Stimulated activated CD8-positive, alpha-beta memory T cell treated with anti-CD3 and anti-CD28 coated beads, Interleukin-2, amount 100 ng/mL, for 48 hours (primary cell): ENCODE data around the gene VARS1.
"Not testable (repeated sequence)": the region's sequence is repeated elsewhere in the genome, so short reads cannot be mapped to it uniquely, and the experiment has no call there.

Experiments used
- DNase-seq, 2 donors: peaks; one replicate each; pipeline ENCODE4 v3.0.0-alpha.2; 2020; ENCODE audit warnings: low read depth in 2 of 2

VARS1 gene

DNA sequence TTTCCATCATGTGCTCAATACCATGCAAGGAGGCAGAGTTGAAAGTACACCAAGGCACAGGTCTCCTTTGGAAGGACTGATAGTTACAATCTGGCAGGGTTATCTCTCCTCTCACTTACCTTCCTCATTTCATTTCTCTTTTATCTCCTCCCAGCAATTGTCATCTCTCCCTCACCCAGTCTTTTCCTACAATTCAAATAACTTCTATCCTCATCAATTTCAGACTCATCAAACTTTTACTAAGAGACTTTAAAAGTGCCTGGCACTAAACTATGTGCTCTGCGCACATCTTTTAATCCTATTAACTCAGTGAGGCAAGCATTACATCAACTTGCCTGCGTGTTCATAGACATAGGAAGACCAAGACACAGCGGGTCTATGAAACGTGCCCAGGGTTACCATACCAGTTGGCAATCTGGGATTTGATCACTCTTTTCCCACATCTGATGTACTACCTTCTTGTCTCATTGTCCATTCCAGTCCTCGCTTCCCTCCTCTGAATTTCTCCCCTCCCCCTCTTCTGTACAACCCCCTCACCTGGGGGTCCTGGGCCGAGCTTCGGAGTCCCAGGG lies 1.2 kb downstream of the VARS1 start:
- DNase-seq, result no peak

DNA sequence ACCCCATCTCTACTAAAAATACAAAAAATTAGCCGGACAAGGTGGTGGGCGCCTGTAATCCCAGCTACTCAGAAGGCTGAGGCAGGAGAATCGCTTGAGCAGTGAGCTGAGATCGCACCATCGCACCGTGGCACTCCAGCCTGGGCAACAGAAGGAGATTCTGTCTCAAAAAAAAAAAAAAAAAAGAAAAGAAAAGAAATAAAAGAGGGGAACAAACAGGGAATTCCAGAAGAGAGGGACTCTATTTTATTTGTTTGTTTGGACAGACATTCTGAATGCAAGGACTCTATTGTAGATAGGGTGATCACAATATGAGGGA lies 1.7 kb downstream of the VARS1 start:
- not testable (repeated sequence) for DNase-seq

DNA sequence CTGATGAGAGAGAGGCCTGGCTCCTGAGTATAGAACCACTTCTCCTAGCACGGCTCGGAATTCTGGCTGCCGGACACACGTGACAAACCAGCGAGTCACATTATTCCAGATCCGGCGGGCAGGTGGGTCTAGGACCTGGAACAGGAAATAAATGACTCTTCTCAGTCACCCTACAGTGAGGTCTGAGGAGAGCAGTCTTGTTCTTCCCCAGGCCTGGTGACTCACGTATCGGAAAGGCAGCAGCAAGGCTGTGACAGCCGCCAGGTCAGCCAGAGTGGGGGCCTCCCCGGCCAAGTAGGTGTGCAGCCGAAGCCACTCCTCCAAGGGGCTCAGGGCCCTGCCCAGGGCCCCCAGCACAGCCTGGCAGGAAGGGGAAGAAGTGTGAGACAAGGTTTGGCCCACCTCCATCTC lies 2.8 kb downstream of the VARS1 start:
- DNase-seq, result no peak

DNA sequence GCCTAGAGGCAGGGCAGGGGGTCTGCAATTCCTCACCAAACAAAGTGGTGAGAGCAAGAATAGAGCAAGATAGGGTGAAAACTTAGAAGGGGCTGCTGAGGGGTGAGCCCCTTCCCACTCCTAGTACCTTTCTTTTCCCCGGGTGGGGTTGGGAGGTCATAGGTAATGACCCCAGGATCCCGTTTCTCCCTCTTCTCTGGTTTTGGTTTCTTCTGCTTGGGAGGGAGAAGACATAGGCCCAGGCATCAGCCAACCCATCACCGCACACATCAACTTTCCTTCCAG lies 3.5 kb downstream of the VARS1 start:
- no peak for DNase-seq

DNA sequence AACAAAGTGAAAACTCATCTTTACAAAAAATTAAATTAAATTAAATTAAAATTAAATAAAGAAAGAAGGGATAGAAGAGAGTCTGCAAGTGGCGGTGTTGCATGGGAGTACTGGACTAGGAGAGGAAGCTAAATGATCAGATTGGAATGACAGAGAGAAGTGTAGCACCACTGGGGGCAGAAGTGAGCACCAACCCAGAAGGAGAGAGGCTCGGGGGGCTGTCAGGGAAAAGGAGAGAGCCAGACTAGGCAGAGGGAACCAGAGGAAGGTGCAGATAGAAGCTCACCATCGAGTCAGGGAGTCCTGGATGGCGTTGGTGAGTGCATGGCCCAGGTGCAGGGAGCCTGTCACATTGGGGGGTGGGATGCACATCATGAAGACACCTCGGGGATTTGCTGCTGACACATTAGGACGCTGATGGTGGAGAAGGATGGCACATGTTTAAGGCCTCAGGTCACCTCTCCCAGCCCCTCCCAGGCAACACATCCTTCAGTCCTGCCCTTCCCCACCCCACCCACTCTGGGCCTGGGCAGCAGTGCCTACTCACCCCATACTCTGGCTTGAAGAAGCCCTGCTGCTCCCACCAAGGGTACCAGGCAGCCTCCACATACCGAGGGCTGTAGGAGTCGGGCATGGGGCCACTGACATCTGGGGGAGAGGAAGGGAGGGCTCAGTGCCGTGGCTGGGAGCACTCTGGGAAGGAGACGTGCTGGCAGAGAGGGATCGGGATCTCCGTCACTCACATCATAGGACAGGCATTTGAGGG lies 4.0 kb downstream of the VARS1 start:
- DNase-seq, result peak in 1 of 2 donors; percentile 40

DNA sequence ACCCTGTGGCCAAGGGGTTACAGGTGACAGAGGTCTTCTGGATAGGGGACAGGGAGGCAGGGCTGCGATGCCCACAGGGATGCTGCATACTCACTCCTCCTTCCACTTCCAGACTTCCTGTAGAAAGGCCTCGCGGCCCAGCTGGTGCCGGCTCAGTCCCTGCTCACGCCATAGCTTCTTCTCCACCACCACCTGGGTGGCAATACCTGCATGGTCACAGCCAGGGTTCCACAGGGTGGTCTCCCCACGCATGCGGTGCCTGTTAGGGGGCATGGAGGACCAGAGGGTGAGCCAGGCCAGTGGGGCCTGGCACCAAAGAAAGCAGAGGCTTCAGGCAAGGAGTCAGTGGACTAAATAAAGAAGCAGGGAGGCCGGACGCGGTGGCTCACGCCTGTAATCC lies 10.1 kb downstream of the VARS1 start:
- DNase-seq, result no peak

DNA sequence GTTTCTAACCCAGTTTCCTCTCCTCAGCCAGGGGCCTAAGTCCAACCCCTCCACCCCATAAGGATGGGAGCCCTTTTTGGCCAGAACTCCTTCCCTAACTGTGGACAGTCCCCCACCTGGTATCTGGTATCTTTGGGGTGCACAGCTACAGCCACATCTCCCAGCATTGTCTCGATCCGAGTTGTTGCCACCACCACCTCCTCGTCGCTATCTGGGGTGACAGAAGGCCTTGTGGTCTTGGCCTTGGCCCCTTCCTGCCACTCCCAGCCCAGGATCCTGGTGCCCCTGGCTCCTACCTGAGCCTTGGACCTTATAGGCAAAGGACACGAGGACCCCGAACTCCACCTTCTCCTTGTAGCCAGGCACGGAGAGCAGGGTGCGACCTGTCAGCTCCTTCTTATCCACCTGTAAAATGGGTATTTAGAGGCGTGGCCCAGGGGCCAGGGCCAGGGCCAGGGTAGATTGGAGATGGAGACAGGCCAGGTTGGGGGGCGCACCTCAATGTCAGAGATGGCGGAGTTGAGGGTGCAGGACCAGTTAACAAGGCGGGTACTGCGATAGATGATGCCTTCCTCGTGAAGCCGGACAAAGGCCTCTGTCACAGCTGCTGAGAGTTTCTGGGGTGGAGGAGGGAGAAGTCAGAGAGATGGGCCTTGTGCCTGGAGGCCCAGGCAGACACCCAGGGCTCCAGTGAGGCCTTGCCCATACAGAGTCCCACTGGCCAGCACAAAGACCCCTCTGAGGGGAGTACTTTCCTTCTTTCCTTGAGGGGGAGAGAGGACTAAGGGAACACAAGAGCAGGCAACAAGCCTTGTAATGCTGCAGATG lies 11.2 kb downstream of the VARS1 start:
- no peak for DNase-seq

DNA sequence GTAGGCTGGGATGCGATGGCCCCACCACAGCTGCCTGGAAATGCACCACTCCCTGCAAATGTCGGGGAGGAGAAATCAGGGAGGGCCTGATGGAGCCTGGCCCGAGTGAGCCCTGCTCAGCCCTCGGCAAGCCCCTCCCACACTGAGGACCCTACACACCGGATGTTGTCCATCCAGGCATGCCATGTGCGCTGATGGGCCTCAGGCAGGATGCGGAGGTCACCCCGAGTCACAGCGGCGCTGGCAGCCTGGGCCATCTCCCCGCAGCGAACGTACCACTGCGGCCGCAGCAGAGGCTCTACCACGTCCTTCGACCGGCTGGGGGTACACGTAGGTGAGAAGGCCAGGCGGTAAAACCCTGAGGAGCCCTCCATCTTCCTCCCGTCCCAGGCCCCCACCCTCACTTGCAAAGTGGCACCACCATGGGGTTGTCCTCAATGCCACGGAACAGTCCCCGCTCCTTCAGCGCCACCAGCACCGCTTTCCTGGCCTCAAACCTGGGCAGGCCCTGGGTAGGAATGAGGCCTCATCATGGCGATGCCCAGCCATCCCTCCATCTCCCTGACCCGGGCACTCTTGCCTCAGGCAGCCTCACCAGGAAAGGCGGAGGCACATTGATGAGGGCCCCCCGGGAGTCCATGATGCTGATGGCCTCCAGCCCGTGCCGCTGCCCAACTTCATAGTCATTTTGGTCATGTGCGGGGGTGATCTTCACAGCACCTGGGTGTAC lies 13.3 kb downstream of the VARS1 start:
- DNase-seq, result no peak

DNA sequence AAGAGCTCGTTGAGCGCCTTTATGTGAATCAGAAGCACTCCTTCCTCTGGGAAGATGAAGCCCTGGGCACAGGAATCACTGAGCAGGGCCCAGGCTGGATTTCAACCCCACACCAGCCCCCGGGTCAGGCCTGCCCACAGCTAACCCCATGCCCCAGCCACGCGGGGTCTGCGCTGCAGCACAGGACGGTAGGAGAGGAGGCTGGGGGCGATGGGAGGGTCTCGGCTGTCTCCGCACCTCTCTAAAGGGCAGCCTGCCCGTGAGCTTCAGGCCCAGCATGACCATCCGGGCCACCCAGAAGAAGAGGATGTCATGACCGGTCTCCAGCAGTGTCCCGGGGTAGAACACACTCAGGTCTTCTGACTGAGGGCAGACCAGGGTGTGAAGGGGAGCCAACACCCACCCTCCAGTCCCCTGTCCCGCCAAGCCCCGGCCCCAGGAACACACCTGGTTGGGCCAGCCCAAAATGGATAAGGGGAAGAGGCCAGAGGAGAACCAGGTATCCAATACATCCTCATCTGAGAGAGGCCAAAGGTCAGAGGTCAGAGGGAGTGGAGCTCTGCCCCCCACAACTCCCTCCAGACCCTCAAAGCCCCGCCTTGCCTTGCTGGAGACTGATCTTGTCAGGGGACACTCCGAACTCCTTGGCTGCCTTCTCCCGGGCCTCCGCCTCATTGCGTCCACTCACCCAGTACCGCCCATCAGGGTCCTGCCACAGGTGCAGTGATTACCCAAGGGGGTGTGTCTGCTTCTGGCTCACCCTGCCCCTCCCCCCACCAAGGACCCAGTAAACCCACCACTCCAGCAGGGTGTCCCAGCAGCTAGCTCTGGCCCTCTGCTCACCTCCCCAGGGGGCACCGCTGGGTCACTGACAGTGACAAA lies 14.1 kb downstream of the VARS1 start:
- DNase-seq, result no peak

DNA sequence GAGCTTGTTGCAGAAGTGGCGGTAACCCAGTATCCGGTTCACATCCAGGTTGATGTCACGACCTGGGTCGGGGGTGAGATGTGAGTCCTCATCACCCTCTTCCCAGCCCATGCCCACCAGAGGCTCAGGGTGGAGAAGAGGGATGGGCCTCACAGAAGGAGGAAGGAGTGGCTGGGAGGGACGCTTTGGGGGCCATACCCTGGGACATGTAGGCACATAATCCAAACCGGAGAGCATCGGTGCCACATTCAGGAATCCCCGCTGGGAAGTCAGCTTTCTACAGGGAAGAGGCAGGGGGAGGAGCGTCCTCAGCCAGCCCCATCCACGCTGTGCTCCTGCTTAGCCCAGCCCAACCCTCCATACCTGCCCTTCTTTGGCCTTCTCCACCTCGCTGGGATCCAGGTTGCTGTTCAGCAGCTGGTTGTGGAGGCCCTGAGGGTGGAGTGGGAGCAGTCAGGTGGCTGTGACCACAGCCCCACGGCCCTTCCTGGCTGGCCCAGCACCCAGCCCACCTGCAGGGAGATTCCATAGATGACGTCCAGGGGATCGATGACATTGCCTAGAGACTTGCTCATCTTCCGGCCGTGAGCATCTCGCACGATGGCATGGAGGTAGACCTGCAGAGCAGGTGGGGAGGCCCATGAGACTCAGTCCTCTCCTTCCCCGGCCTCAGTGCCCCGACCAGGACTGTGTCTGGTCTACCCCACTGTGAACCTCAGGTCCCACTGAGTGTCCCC lies 14.9 kb downstream of the VARS1 start:
- DNase-seq, result no peak

DNA sequence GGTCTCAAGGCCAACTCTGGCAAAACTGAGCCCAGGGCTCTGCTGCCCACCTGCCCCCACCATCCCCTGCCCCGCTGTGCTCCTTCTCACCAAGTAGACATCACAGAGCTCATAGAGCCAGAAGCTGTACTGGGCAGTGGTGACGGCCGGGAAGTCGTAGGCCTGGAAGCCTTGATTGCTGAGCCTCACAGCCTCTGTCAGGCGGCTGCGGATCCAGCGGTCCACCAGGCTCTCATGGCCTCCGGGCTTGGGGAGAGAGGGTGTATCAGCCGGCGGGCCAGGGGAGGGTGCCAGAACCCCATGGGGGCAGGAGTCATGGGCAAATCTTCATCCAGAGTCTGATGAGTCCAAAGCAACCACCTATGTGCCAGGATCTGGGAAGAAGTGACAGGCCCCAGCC lies 15.6 kb downstream of the VARS1 start:
- no peak for DNase-seq

DNA sequence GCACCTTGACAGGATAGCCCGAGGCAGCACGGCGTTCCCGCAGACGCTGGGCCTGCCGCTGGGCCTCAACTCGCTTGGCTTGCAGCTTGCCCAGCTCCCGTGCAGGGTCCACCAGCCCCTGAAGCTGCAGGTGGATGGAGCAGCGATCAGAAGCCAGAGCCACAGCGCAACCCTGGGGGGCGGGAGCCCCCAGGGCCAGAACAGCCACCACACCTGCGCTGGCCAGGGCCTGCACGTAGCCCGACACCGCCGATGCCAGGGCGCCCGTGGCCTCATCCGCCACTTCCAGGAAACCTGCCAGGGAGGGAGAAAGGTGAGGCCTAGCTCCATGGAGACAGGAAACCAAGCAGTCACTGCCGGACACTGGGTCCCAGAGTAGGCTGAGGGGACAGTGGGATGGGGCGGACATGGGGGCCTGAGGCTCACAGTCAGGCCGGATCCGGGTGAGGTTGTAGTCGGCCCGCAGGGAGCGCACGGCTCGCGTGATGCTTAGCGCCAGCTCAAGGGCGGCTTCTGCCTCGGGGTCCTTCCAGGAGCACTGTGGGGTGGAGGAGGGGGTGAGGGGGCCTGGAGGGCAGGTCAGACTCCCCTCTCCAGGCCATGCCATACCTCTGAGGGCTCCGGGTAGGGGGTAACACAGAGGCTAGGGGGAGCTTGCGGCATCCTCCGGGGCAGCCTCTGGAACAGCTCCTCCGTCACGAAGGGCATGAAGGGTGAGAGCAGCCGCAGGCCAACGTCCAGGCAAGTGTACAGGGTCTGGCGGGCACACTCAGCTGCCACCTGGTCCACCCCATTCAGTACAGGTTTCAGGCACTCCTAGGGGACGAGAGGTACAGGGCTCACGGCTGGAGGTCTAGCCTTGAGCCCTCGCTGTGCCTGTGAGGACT lies 16.3 kb downstream of the VARS1 start:
- DNase-seq, result no peak

DNA sequence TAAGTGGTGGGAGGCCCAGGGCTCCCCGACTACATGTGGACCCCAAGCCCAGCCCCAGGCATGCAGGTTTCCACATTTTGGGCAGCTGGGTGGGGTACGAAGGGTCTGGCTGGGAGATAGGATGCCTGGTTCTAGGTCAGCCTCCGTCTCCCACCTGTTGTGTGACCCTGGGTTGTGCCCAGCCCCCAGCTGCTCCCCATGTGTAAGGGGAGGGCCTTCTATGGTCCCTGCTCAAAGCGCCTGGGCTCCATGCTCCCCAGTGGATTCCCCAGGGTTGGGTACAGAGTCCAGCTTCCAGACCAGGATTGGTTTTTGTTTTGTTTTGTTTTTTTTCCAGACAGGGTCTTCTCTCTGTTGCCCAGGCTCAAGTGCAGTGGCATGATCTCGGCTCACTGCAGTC lies 17.4 kb downstream of the VARS1 start:
- no peak for DNase-seq

DNA sequence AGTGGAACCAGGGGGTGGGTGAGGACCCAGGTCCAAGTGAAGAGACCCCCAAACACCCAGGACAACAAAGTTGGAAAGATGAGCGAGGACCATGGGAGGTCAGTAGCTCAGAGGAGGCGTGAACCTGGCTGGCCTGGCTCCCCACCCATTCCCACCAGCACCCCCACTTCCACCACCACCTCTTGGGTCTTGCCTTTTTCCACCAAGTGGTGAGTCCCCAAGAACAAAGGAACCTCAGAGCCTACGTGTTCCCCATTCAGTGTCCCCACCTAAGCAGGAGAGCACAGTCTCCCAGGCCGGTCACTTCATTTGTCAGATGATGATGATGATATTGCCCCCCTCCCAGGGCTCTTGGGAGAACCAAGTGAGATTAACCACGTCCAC lies 17.9 kb downstream of the VARS1 start:
- no peak for DNase-seq

DNA sequence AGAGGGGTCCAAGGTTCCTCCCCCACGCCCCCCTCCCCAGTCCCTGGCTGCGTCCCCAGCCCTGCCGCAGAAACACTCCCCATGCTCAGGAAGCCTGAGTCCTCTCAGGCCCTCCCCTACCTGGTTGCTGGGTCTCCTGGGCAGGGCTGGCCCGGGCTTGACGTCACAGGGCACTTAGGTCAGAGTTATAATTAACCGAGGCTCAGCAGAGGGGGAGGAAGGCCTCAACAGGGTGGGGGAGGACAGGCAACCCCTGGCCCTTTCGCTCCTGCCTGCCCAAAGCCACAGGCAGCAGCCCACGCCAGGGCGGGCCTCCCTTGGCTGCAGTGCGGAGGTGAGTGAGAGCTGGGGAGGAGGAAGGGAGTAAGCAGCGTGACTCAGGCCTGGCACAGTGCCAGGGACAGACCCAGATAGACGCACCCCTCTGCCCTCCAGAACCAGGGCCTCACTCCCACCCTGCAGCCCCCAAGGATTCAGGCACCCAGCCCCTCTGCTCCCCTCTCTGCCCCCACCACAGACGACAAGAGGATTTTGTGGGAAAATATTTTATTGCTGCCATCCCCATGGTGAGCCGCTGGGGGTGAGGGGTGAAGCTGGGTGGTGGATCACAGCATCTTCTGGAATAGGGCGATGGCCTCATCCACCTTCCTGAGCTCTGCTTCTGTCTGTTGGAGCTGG lies 18.4 kb downstream of the VARS1 start, which contains the start of gene VWA7:
Gene VWA7, minus strand, starts transcription at position 340 of the 678 bp plus-strand sequence. CDS start 549 bp downstream, outside the sequence.
- DNase-seq, result peak; percentile 68 to 77

DNA sequence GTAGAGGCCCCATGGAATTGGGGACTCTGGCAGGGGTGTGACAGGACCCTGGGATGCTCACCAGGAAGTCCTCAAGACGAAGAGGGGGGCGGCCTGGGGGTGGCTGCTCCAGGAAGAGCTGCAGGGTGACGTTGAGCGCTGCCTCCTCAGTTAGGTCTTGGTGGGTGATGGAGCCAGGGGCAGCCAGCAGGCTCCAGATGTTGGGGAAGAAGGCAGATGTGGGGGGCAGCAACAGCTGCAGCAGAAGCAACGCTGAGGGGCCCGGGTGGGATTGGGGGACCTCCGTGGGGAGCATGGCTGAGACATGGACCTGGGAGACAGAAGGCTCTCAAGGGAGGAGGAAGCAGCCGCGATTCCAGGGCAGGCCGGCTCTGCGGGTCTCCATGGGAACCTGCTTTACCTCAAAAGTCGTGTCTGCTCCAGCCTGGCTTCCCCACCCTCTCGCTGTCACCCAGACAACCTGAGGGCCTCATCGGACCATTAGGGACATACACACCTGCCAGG lies 19.0 kb downstream of the VARS1 start:
- no peak for DNase-seq

DNA sequence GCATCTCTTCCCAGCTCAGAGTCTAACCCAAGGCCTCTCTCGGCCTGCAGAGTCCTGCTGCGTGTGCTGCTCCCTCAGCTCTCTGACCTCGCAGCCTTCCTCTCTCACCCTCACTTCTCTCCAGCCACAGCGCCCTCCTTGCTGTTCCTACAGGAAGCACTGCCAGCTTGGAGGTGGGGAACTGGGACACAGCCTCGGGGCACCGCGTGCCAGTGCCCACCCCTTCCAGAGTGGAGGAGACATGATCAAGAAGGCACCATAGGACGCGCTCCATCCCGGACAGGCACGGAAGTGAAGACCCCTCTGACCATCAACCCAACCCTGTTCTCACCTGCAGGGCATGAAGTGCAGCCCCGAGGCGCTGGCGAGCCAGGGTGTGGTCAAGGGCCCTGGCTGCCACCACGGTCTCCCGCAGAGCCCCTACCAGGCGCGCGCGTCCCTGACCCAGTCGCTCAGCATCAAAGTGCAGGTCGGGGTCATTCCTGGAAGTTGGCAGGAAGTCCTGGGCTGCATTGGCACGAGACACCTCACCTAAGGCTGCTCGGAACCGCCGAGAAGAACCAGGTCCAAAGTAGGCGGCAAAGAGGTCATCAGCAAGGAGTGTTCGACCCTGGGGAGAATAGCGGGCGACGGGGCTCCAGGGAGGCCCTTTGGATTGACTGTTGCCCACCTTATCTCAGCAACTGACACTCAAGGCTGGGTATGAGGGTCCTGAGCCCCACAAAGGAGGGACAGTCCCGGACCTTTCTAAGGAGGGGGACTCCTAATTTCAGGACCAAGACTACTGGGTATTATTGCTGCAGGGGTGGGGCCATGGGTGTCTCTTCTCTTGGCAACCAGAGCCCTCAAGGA lies 19.7 kb downstream of the VARS1 start:
- no peak for DNase-seq

DNA sequence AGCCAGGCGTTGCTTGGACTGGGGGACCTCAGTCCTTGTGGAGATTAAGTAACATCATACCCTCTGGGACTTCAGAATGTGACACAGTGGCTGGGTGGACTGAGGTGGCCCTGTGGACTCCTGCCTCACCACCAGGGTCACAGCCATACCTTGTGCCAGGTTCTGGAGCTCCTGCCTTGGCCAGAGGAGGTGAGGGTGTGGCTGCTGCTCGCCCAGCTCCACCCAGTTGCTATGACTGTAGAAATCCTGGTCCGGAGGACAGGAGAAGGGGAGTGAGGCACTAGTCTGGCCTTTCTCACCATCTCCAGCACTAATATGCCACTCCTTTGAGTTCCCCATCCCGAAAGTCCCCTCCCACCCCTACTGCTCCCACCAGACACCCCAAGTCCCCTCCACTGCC lies 20.4 kb downstream of the VARS1 start:
- DNase-seq, result no peak
